Activated CD4-positive, CD25-positive, alpha-beta regulatory T cell treated with anti-CD3 and anti-CD28 coated beads, Interleukin-2, amount 50 U/mL, for 16 hours (primary cell): Measurements from ENCODE around the gene CDH19.

Experiments used
- DNase-seq: peaks from one replicate; pipeline ENCODE4 v3.0.0-alpha.2; 2020; ENCODE audit warnings: low read depth, low spot score

Gene CDH19

GRCh38 chr18:66457245-66457644, 146.6 kb downstream of the CDH19 start:
- DNase-seq, result no peak
